Neural cell (in vitro differentiated cells): ENCODE data around the gene RITA1.

Experiments
- CTCF ChIP-seq: fragments of 450-650 bp; IDR thresholded peaks from 2 replicates; pipeline ENCODE4 v1.5.1; 2014; ENCODE audit warnings: antibody characterized with exemption, mild to moderate bottlenecking, moderate library complexity; ENCODE audit not compliant: poor library complexity, severe bottlenecking
- EP300 ChIP-seq: fragments of 450-650 bp; conservative IDR thresholded peaks from 2 replicates; pipeline ENCODE4 v1.6.1; 2014; ENCODE audit warnings: antibody characterized with exemption, mild to moderate bottlenecking, moderate library complexity; ENCODE audit not compliant: poor library complexity, severe bottlenecking
- EZH2 ChIP-seq: fragments of 200-600, 300-800 bp; shearing (Covaris generic), sonication (generic); IDR thresholded peaks from 2 replicates; pipeline ENCODE4 v1.6.1; 2014; ENCODE audit warnings: antibody characterized with exemption, low read length, borderline replicate concordance, mild to moderate bottlenecking; ENCODE audit not compliant: insufficient read depth, poor library complexity, severe bottlenecking
- MXI1 ChIP-seq: fragments of 450-650 bp; conservative IDR thresholded peaks from 2 replicates; pipeline ENCODE4 v1.6.1; 2014; ENCODE audit warnings: antibody characterized with exemption, mild to moderate bottlenecking; ENCODE audit not compliant: poor library complexity, severe bottlenecking
- POLR2AphosphoS5 ChIP-seq: IDR thresholded peaks from 2 replicates; pipeline ENCODE4 v1.6.1; 2012
- RAD21 ChIP-seq: fragments of 450-650 bp; conservative IDR thresholded peaks from 2 replicates; pipeline ENCODE4 v1.6.1; 2014; ENCODE audit warnings: antibody characterized with exemption, mild to moderate bottlenecking, moderate library complexity
- REST ChIP-seq: IDR thresholded peaks from 2 replicates; pipeline ENCODE4 v1.6.1; 2012; ENCODE audit warnings: borderline replicate concordance
- SMC3 ChIP-seq: fragments of 450-650 bp; conservative IDR thresholded peaks from 2 replicates; pipeline ENCODE4 v1.6.1; 2014; ENCODE audit warnings: antibody characterized with exemption, mild to moderate bottlenecking, moderate library complexity; ENCODE audit not compliant: poor library complexity
- TAF1 ChIP-seq: IDR thresholded peaks from 2 replicates; pipeline ENCODE4 v1.6.1; 2012; ENCODE audit warnings: low read depth

DNA sequence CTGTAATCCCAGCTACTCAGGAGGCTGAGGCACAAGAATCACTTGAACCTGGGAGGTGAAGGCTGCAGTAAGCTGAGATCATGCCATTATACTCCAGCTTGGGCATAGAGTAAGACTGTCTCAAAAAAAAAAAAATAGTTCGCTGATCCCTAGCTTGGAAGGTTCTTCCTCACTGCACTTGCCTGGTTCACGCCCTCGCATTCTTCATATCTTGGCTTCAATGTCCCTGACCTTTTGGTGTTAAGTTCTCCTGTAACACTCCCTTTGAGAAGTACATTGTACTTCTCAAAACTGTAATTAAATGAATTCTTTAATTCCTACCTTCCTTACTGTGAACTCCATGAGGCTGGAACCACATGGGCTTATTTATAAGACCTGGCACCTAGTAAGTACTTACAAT lies 19.3 kb downstream of the RITA1 start:
- TF ChIP-seq CTCF (no peak), EZH2 (no peak), RAD21 (no peak), EP300 (no peak), POLR2AphosphoS5 (no peak), TAF1 (no peak), REST (no peak), SMC3 (no peak), MXI1 (no peak)
